NT2/D1 (cell line): ENCODE results near the gene TUBA1A.

Experiments
- SUZ12 ChIP-seq: IDR thresholded peaks from 2 replicates; pipeline ENCODE4 v1.6.1; 2011; ENCODE audit not compliant: insufficient read length, insufficient read depth; ENCODE audit errors: extremely low read depth
- YY1 ChIP-seq: IDR thresholded peaks from 2 replicates; pipeline ENCODE4 v1.6.1; 2011; ENCODE audit not compliant: insufficient read length, insufficient read depth

DNA sequence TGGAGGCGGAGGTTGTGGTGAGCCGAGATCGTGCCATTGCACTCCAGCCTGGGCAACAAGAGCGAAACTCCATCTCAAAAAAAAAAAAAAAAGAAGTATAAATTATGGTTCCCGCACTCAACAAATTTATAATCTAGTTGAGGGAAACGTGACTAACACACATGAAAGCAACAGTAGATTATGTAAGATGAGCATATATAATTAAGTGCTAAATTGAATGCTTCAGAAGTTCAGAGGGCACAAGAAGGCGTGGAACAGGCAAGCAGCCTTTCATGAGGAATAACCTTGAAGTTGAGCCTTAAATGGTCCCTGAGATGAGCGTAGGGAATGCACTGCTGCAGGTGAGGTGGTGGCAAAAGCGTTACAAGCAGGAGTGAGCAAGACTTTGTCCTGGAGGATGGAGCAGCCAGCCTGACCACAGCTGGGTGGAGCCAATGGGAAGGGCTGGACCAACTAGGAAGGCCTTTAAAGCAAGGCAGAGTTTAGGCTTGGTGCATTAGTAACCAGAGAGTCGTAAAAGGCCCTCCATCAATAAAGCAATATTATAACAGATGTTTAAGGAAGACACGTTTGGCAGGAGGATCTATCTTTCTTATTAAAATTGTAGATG lies 30.6 kb upstream of the TUBA1A start:
- TF ChIP-seq YY1 (no peak), SUZ12 (no peak)
